ENCODE data around the gene TTC29.

DNA sequence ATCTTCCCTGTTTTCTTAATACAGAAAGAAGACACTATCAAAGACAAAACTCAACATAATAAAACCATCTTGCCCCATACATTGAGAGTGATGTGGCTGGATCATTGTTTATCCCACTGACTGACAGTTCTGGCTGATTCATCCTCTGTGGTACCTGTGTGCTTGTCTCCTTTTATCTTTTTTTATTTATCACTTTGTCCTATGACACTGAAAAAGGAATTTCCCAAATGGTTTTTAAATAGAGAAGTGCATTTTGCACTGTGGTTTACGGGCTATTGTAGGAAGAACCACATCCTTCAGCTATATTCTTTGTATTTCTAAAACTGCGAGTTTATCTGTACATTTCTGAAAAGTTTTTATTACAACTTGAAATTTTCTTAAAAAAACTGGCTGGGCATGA, 15.0 kb downstream of the TTC29 start:
- TF ChIP-seq, protein P1, sequence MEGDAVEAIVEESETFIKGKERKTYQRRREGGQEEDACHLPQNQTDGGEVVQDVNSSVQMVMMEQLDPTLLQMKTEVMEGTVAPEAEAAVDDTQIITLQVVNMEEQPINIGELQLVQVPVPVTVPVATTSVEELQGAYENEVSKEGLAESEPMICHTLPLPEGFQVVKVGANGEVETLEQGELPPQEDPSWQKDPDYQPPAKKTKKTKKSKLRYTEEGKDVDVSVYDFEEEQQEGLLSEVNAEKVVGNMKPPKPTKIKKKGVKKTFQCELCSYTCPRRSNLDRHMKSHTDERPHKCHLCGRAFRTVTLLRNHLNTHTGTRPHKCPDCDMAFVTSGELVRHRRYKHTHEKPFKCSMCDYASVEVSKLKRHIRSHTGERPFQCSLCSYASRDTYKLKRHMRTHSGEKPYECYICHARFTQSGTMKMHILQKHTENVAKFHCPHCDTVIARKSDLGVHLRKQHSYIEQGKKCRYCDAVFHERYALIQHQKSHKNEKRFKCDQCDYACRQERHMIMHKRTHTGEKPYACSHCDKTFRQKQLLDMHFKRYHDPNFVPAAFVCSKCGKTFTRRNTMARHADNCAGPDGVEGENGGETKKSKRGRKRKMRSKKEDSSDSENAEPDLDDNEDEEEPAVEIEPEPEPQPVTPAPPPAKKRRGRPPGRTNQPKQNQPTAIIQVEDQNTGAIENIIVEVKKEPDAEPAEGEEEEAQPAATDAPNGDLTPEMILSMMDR (conservative IDR thresholded peaks at IDR 0.05; ENCODE audit: low read length) = no peak
- TF ChIP-seq EZH2phosphoT487 (IDR thresholded peaks at IDR 0.05; ENCODE audit: borderline replicate concordance, low read depth, low read length) = no peak
